Activated T-cell treated with anti-CD3 and anti-CD28 coated beads, Interleukin-2, amount 50 U/mL, for 24 hours (primary cell): ENCODE results near the gene TNNI2.

Experiments
- DNase-seq: peaks from one replicate; pipeline ENCODE4 v3.0.0-alpha.2; 2020
- H3K27ac Mint-ChIP-seq: 2 replicates; pipeline ENCODE4 v1.8.0; 2020; ENCODE audit warnings: mild to moderate bottlenecking, mixed read lengths
- H3K27me3 Mint-ChIP-seq: 2 replicates; pipeline ENCODE4 v1.8.0; 2020; ENCODE audit warnings: mixed read lengths
- H3K36me3 Mint-ChIP-seq: 2 replicates; pipeline ENCODE4 v1.8.0; 2020; ENCODE audit warnings: low read depth, mixed read lengths
- H3K4me1 Mint-ChIP-seq: 2 replicates; pipeline ENCODE4 v1.8.0; 2020; ENCODE audit warnings: low read depth, mixed read lengths
- H3K4me3 Mint-ChIP-seq: 2 replicates; pipeline ENCODE4 v1.8.0; 2020; ENCODE audit warnings: mild to moderate bottlenecking, moderate library complexity, mixed read lengths
- H3K9me3 Mint-ChIP-seq: 2 replicates; pipeline ENCODE4 v1.8.0; 2020; ENCODE audit warnings: mixed read lengths

The TNNI2 gene

DNA sequence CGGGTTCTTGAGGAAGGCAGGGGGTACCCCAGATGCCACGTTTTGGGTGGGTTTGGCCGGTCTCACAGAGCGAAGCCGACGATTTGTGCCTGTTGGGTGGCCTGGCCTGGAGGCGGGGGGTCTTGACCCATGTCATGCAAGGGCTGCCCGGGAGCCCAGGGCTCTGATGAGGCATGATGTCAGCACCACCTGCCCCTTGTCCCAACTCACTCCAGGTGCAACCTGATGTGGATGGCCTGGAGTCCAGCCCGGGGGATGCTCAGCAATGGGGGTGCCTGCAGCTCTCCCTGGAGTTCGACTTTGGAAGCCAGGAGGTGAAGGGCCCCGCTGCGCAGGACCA, 3.1 kb upstream of the TNNI2 start:
- Mint-ChIP-seq H3K9me3 (no peaks in the 10 kb centered on the region), H3K4me3 (no peak overlapping the region), H3K4me1 (peaks cover 7% of the 10 kb centered on the region), H3K36me3 (no peaks in the 10 kb centered on the region), H3K27ac (no peak overlapping the region), H3K27me3 (peaks cover 11% of the 10 kb centered on the region)
- DNase-seq = peak; percentile 27

GRCh38 chr11:1836011-1836945, 2.5 kb upstream of the TNNI2 start:
- Mint-ChIP-seq H3K36me3 (no peaks in the 10 kb centered on the region), H3K4me3 (no peak overlapping the region), H3K27me3 (peaks cover 6% of the 10 kb centered on the region), H3K9me3 (no peaks in the 10 kb centered on the region), H3K4me1 (peaks cover 7% of the 10 kb centered on the region), H3K27ac (no peak overlapping the region)
- DNase-seq = peak; percentile 27

DNA sequence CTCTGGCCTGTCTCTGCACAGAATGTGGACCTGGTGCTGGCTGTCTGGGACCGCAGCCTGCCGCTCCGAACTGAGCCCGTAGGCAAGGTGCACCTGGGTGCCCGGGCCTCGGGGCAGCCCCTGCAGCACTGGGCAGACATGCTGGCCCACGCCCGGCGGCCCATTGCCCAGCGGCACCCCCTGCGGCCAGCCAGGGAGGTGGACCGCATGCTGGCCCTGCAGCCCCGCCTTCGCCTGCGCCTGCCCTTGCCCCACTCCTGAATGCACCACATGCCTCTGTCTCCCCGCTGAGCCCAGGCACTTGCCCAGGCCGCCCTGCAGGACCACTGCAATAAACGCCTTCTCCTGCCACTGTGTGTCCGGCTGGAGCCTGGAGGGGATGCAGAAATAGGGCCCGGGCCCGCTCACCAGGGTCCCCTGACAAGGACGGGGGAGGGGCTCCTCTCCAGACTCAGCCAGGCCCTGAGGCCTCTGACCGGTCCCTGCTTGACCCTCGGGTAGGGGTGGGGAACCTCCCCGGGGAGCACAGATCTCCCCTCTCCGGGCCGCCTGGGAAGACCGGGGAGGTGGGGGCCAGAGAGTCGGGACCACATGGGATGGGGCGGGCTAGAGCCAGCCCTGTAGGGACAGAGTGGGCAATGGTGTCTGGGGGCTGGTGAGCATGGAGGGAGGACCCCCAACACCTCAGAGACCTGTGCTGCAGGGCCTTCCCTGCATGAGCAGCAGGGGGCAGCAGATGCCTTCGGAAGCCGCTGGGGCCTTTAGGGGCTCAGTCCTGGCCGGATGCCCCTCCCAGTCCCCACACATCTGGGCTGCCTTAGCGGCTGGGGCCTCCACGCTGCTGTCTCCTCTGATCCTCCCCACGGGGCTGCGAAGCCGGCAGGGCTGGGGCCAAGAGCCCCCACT, 1.4 kb upstream of the TNNI2 start:
- H3K36me3 Mint-ChIP-seq = no peaks in the 10 kb centered on the region
- no peak overlapping the region for H3K27ac Mint-ChIP-seq
- H3K9me3 Mint-ChIP-seq = no peaks in the 10 kb centered on the region
- H3K4me1 Mint-ChIP-seq = peaks cover 7% of the 10 kb centered on the region
- peaks cover 4% of the 10 kb centered on the region for H3K27me3 Mint-ChIP-seq
- peak; percentile 88 for DNase-seq
- no peak overlapping the region for H3K4me3 Mint-ChIP-seq

- Mint-ChIP-seq H3K36me3 (no peaks in the 10 kb centered on the region), H3K4me3 (no peak overlapping the region), H3K4me1 (peaks cover 7% of the 10 kb centered on the region), H3K27me3 (peaks cover 4% of the 10 kb centered on the region), H3K27ac (no peak overlapping the region), H3K9me3 (no peaks in the 10 kb centered on the region)
- DNase-seq = no peak
These were observed 730 bp upstream of the TNNI2 start for GRCh38 chr11:1838077-1838425.

- H3K9me3 Mint-ChIP-seq = no peaks in the 10 kb centered on the region
- no peaks in the 10 kb centered on the region for H3K36me3 Mint-ChIP-seq
- no peaks in the 10 kb centered on the region for H3K27me3 Mint-ChIP-seq
- no peak for DNase-seq
- peaks cover 19% of the 10 kb centered on the region for H3K4me1 Mint-ChIP-seq
- no peak overlapping the region for H3K4me3 Mint-ChIP-seq
- H3K27ac Mint-ChIP-seq = no peak overlapping the region
These were observed 583 bp downstream of the TNNI2 start for GRCh38 chr11:1839204-1839923.

DNA sequence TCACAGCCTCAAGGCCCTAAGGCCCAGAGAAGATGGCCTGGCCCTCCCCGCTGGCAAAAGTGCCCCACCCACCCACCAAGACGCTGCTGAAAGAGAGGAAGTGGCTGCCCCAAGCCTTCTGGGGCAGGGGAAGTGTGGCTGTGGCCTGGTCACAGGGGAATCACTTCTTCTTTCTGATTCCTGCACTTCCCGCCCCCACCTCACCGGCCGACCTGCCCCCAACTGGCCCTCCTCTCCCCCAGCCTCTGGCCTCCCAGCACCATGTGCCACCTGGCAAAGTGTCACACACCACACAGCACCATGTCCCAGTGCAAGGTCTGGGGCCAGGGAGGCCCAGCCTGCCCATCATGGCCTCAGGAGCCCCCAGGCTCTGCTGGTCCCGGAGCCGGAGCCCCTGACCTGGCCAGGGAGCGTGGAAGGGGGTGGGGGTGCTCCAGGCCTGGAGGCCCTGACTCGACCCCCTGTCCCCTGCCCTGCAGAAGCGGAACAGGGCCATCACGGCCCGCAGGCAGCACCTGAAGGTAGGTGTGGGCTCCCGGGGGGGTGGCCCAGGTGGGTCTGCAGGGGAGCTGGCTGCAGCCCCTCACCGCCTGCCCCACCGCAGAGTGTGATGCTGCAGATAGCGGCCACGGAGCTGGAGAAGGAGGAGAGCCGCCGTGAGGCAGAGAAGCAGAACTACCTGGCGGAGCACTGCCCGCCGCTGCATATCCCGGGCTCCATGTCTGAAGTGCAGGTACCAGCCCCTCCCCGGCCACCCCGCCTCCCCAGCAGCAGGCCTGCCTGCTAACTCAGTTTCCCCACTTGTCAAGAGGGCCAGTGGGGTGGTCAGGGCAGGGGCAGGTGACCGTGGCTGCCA, 1.4 kb downstream of the TNNI2 start:
- Mint-ChIP-seq H3K4me1 (peaks cover 27% of the 10 kb centered on the region), H3K9me3 (no peaks in the 10 kb centered on the region), H3K36me3 (no peaks in the 10 kb centered on the region), H3K4me3 (no peak overlapping the region), H3K27ac (no peak overlapping the region), H3K27me3 (no peaks in the 10 kb centered on the region)
- no peak for DNase-seq

DNA sequence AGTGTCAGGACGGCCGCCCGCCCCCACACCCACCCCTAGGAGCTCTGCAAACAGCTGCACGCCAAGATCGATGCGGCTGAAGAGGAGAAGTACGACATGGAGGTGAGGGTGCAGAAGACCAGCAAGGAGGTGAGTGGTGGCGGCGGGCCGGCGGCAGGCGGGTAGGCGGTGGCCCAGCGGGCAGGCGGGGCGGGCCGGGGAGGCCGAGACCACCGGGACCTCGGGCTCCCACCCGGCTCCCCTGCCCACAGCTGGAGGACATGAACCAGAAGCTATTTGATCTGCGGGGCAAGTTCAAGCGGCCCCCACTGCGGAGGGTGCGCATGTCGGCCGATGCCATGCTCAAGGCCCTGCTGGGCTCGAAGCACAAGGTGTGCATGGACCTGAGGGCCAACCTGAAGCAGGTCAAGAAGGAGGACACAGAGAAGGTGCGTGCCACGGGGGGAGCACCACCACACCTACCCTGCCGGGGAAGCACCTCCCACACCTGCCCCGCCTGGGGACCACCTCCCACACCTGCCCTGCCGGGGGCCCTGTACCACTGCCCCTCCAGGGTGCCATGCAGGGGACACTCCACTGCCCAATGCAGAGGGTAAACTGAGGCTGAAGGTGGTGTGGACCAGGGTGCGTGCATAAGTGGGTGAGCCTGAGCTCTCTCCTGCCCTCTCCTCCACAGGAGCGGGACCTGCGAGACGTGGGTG, 2.1 kb downstream of the TNNI2 start:
- H3K4me1 Mint-ChIP-seq = peaks cover 34% of the 10 kb centered on the region
- H3K27ac Mint-ChIP-seq = no peak overlapping the region
- no peaks in the 10 kb centered on the region for H3K27me3 Mint-ChIP-seq
- H3K9me3 Mint-ChIP-seq = no peaks in the 10 kb centered on the region
- no peak overlapping the region for H3K4me3 Mint-ChIP-seq
- no peak for DNase-seq
- H3K36me3 Mint-ChIP-seq = no peaks in the 10 kb centered on the region

- no peaks in the 10 kb centered on the region for H3K27me3 Mint-ChIP-seq
- H3K27ac Mint-ChIP-seq = no peak overlapping the region
- no peaks in the 10 kb centered on the region for H3K36me3 Mint-ChIP-seq
- H3K9me3 Mint-ChIP-seq = no peaks in the 10 kb centered on the region
- no peak for DNase-seq
- no peak overlapping the region for H3K4me3 Mint-ChIP-seq
- peaks cover 42% of the 10 kb centered on the region for H3K4me1 Mint-ChIP-seq
These were observed 2.8 kb downstream of the TNNI2 start for GRCh38 chr11:1841511-1842148.

DNA sequence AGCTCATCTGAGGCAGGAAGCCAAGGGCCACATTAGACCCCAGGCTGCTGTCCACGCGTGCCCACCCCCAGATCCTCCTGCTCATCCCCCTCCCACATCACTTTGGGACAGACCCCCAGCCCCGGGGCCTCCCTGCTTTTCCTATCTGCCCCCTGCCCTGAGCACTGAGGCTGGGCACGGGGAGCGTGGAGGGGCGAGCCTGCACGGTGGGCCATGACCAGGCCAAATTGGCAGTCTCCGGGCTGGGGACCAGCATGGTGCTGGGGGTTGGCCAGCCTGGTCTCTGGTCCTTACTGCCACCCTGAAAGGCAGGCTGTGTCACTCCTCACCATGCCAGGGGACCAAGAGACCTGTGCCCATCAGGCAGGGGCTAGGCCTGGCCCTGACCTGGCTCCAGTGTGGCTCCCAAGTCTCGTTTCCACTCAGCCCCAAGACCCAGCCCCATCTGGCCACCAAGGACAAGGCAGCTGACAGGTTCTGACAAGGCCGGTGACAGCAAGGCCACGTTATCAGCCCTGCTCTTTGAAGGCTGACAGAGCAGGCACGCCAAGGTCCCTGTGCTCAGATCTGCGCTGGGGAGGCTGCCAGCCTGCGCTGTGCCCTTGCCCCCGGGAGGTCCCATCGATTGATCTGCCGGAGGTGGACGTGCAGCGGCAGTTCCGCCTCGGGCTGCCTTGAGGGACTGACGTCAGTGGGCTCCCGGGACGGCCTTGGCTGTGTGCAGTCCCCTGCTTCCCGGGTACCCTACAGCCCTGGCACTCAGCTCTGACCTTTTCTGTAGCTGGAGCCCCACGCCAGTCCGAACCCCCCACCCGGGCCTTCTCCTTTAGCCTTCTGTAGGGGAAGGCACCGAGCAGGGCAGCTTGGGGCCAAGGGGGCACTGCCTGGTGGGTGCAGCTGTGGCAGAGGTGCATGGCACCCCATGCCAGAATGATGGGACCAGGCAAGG, 3.6 kb downstream of the TNNI2 start:
- no peak overlapping the region for H3K4me3 Mint-ChIP-seq
- H3K4me1 Mint-ChIP-seq = peaks cover 45% of the 10 kb centered on the region
- no peaks in the 10 kb centered on the region for H3K36me3 Mint-ChIP-seq
- no peak for DNase-seq
- H3K27me3 Mint-ChIP-seq = no peaks in the 10 kb centered on the region
- no peaks in the 10 kb centered on the region for H3K9me3 Mint-ChIP-seq
- no peak overlapping the region for H3K27ac Mint-ChIP-seq

- DNase-seq = no peak
- Mint-ChIP-seq H3K4me3 (no peak overlapping the region), H3K27ac (no peak overlapping the region), H3K9me3 (no peaks in the 10 kb centered on the region), H3K36me3 (no peaks in the 10 kb centered on the region), H3K27me3 (no peaks in the 10 kb centered on the region), H3K4me1 (peaks cover 45% of the 10 kb centered on the region)
These were observed 4.3 kb downstream of the TNNI2 start for GRCh38 chr11:1843098-1843473.

- peaks cover 50% of the 10 kb centered on the region for H3K4me1 Mint-ChIP-seq
- no peak for DNase-seq
- H3K9me3 Mint-ChIP-seq = no peaks in the 10 kb centered on the region
- peak overlapping the region; percentile 71 for H3K27ac Mint-ChIP-seq
- no peaks in the 10 kb centered on the region for H3K27me3 Mint-ChIP-seq
- no peaks in the 10 kb centered on the region for H3K36me3 Mint-ChIP-seq
- H3K4me3 Mint-ChIP-seq = no peak overlapping the region
These were observed 5.0 kb downstream of the TNNI2 start for GRCh38 chr11:1843796-1844195.
